ENCODE measurements around the gene CAND2.

Gene CAND2

GRCh38 chr3:12796171-12797123, at the start of gene CAND2:
Gene CAND2 (plus strand): TSS chr3:12796680. CDS start chr3:12796721, 41 bp downstream.
- Mint-ChIP-seq H3K4me1 (ENCODE audit: low read depth) (peaks cover 13% of the 10 kb centered on the region), H3K4me3 (peak within 1 kb of the TSS; percentile 86), H3K36me3 (no peaks in the 10 kb centered on the region), H3K27ac (peak within 1 kb of the TSS; percentile 28), H3K27me3 (no peaks in the 10 kb centered on the region), H3K9me3 (ENCODE audit: low read depth) (no peaks in the 10 kb centered on the region)

- H3K9me3 Mint-ChIP-seq (ENCODE audit: low read depth): no peaks in the 10 kb centered on the region
Observed at GRCh38 chr3:12748477-12748876, 48.0 kb upstream of the CAND2 start.

GRCh38 chr3:12750223-12750622, 46.3 kb upstream of the CAND2 start:
- H3K9me3 Mint-ChIP-seq (ENCODE audit: low read depth): no peaks in the 10 kb centered on the region
- H3K27ac Mint-ChIP-seq: no peak overlapping the region
- no peaks in the 10 kb centered on the region for H3K36me3 Mint-ChIP-seq
- H3K27me3 Mint-ChIP-seq: peaks cover 1% of the 10 kb centered on the region
- no peak overlapping the region for H3K4me3 Mint-ChIP-seq
- H3K4me1 Mint-ChIP-seq (ENCODE audit: low read depth): peaks cover 6% of the 10 kb centered on the region

More at GRCh38 chr3:12748477-12748876, 48.0 kb upstream of the CAND2 start:
- peaks cover 2% of the 10 kb centered on the region for H3K27me3 Mint-ChIP-seq
- H3K4me1 Mint-ChIP-seq (ENCODE audit: low read depth): peaks cover 6% of the 10 kb centered on the region
- H3K27ac Mint-ChIP-seq: no peak overlapping the region
- H3K4me3 Mint-ChIP-seq: no peak overlapping the region
- no peaks in the 10 kb centered on the region for H3K36me3 Mint-ChIP-seq

GRCh38 chr3:12750658-12751071, 45.8 kb upstream of the CAND2 start:
- Mint-ChIP-seq H3K36me3 (no peaks in the 10 kb centered on the region), H3K27ac (no peak overlapping the region), H3K4me1 (ENCODE audit: low read depth) (peaks cover 8% of the 10 kb centered on the region), H3K27me3 (peaks cover 1% of the 10 kb centered on the region), H3K4me3 (no peak overlapping the region), H3K9me3 (ENCODE audit: low read depth) (no peaks in the 10 kb centered on the region)

- Mint-ChIP-seq H3K27me3 (peaks cover 1% of the 10 kb centered on the region), H3K36me3 (no peaks in the 10 kb centered on the region), H3K4me3 (no peak overlapping the region), H3K27ac (no peak overlapping the region), H3K4me1 (ENCODE audit: low read depth) (peaks cover 8% of the 10 kb centered on the region), H3K9me3 (ENCODE audit: low read depth) (no peaks in the 10 kb centered on the region)
Observed at GRCh38 chr3:12751571-12751970, 44.9 kb upstream of the CAND2 start.

GRCh38 chr3:12752102-12752501, 44.4 kb upstream of the CAND2 start:
- H3K36me3 Mint-ChIP-seq: no peaks in the 10 kb centered on the region
- no peaks in the 10 kb centered on the region for H3K9me3 Mint-ChIP-seq (ENCODE audit: low read depth)
- H3K27ac Mint-ChIP-seq: no peak overlapping the region
- peaks cover 1% of the 10 kb centered on the region for H3K27me3 Mint-ChIP-seq
- peaks cover 8% of the 10 kb centered on the region for H3K4me1 Mint-ChIP-seq (ENCODE audit: low read depth)
- no peak overlapping the region for H3K4me3 Mint-ChIP-seq

- Mint-ChIP-seq H3K9me3 (ENCODE audit: low read depth) (no peaks in the 10 kb centered on the region), H3K4me1 (ENCODE audit: low read depth) (peaks cover 8% of the 10 kb centered on the region), H3K4me3 (no peak overlapping the region), H3K36me3 (no peaks in the 10 kb centered on the region), H3K27ac (no peak overlapping the region), H3K27me3 (peaks cover 1% of the 10 kb centered on the region)
Observed at GRCh38 chr3:12752809-12753208, 43.7 kb upstream of the CAND2 start.

GRCh38 chr3:12753275-12754028, 43.0 kb upstream of the CAND2 start:
- no peak overlapping the region for H3K4me3 Mint-ChIP-seq
- H3K27me3 Mint-ChIP-seq: peaks cover 1% of the 10 kb centered on the region
- no peak overlapping the region for H3K27ac Mint-ChIP-seq
- H3K9me3 Mint-ChIP-seq (ENCODE audit: low read depth): no peaks in the 10 kb centered on the region
- H3K4me1 Mint-ChIP-seq (ENCODE audit: low read depth): peaks cover 8% of the 10 kb centered on the region
- no peaks in the 10 kb centered on the region for H3K36me3 Mint-ChIP-seq

- Mint-ChIP-seq H3K4me1 (ENCODE audit: low read depth) (peaks cover 8% of the 10 kb centered on the region), H3K36me3 (no peaks in the 10 kb centered on the region), H3K27ac (no peak overlapping the region), H3K4me3 (no peak overlapping the region), H3K9me3 (ENCODE audit: low read depth) (no peaks in the 10 kb centered on the region), H3K27me3 (peaks cover 1% of the 10 kb centered on the region)
Observed at GRCh38 chr3:12754313-12754712, 42.2 kb upstream of the CAND2 start.

GRCh38 chr3:12755754-12756153, 40.7 kb upstream of the CAND2 start:
- Mint-ChIP-seq H3K36me3 (no peaks in the 10 kb centered on the region), H3K27me3 (peaks cover 1% of the 10 kb centered on the region)

GRCh38 chr3:12756175-12756574, 40.3 kb upstream of the CAND2 start:
- H3K9me3 Mint-ChIP-seq (ENCODE audit: low read depth): no peaks in the 10 kb centered on the region
- H3K4me3 Mint-ChIP-seq: no peak overlapping the region
- no peaks in the 10 kb centered on the region for H3K36me3 Mint-ChIP-seq
- peaks cover 2% of the 10 kb centered on the region for H3K4me1 Mint-ChIP-seq (ENCODE audit: low read depth)
- peaks cover 1% of the 10 kb centered on the region for H3K27me3 Mint-ChIP-seq
- no peak overlapping the region for H3K27ac Mint-ChIP-seq

More at GRCh38 chr3:12755754-12756153, 40.7 kb upstream of the CAND2 start:
- Mint-ChIP-seq H3K4me1 (ENCODE audit: low read depth) (peaks cover 4% of the 10 kb centered on the region), H3K9me3 (ENCODE audit: low read depth) (no peaks in the 10 kb centered on the region), H3K27ac (no peak overlapping the region), H3K4me3 (no peak overlapping the region)

- no peak overlapping the region for H3K4me3 Mint-ChIP-seq
Observed at GRCh38 chr3:12756635-12757034, 39.8 kb upstream of the CAND2 start.

GRCh38 chr3:12758025-12758781, 38.3 kb upstream of the CAND2 start:
- H3K27me3 Mint-ChIP-seq: peaks cover 1% of the 10 kb centered on the region
- no peaks in the 10 kb centered on the region for H3K9me3 Mint-ChIP-seq (ENCODE audit: low read depth)
- no peaks in the 10 kb centered on the region for H3K36me3 Mint-ChIP-seq
- no peak overlapping the region for H3K27ac Mint-ChIP-seq
- no peak overlapping the region for H3K4me3 Mint-ChIP-seq
- H3K4me1 Mint-ChIP-seq (ENCODE audit: low read depth): peaks cover 4% of the 10 kb centered on the region

More at GRCh38 chr3:12756635-12757034, 39.8 kb upstream of the CAND2 start:
- H3K9me3 Mint-ChIP-seq (ENCODE audit: low read depth): no peaks in the 10 kb centered on the region
- no peaks in the 10 kb centered on the region for H3K36me3 Mint-ChIP-seq
- no peak overlapping the region for H3K27ac Mint-ChIP-seq
- H3K4me1 Mint-ChIP-seq (ENCODE audit: low read depth): peaks cover 2% of the 10 kb centered on the region
- peaks cover 1% of the 10 kb centered on the region for H3K27me3 Mint-ChIP-seq

GRCh38 chr3:12759097-12759679, 37.3 kb upstream of the CAND2 start, which contains the start of gene TMEM40:
Gene TMEM40 (minus strand): TSS chr3:12759259. CDS start chr3:12749832, 9,427 bp downstream.
- no peaks in the 10 kb centered on the region for H3K9me3 Mint-ChIP-seq (ENCODE audit: low read depth)
- peaks cover 6% of the 10 kb centered on the region for H3K4me1 Mint-ChIP-seq (ENCODE audit: low read depth)
- no peak within 1 kb of the TSS for H3K4me3 Mint-ChIP-seq
- H3K27me3 Mint-ChIP-seq: peaks cover under 1% of the 10 kb centered on the region
- H3K27ac Mint-ChIP-seq: no peak within 1 kb of the TSS
- no peaks in the 10 kb centered on the region for H3K36me3 Mint-ChIP-seq
